Measurements from ENCODE around the gene GPR150.
A peak's percentile ranks its signal among the peaks of the same experiment; 100 is the strongest.

Gene GPR150

GRCh38 chr5:95620030-95620869 is at the start of gene GPR150:
GPR150 (plus strand) TSS chr5:95620087; CDS start chr5:95620276, 189 bp downstream.
- Histone ChIP-seq H3K36me3 (ENCODE audit: control insufficient read depth, insufficient read depth, low read length) (no peaks in the 10 kb centered on the region), H3K9ac (ENCODE audit: low read length) (peak within 1 kb of the TSS; percentile 52), H3K27me3 (ENCODE audit: control insufficient read depth, insufficient read depth, low read length) (peaks cover 23% of the 10 kb centered on the region), H3K4me1 (ENCODE audit: control insufficient read depth, insufficient read depth, low read length) (peaks cover 18% of the 10 kb centered on the region), H3K4me3 (ENCODE audit: low read length) (peak within 1 kb of the TSS; percentile 22), H3K9me3 (ENCODE audit: control insufficient read depth, low read length) (no peaks in the 10 kb centered on the region)

GRCh38 chr5:95572016-95572415 is 47.9 kb upstream of the GPR150 start:
- Histone ChIP-seq H3K9me3 (ENCODE audit: control insufficient read depth, low read length) (no peaks in the 10 kb centered on the region), H3K27me3 (ENCODE audit: control insufficient read depth, insufficient read depth, low read length) (no peaks in the 10 kb centered on the region), H3K4me1 (ENCODE audit: control insufficient read depth, insufficient read depth, low read length) (no peaks in the 10 kb centered on the region), H3K4me3 (ENCODE audit: low read length) (no peak overlapping the region), H3K9ac (ENCODE audit: low read length) (no peak overlapping the region), H3K36me3 (ENCODE audit: control insufficient read depth, insufficient read depth, low read length) (no peaks in the 10 kb centered on the region)

- H3K9ac ChIP-seq (ENCODE audit: low read length), result no peak overlapping the region
- H3K9me3 ChIP-seq (ENCODE audit: control insufficient read depth, low read length), result no peaks in the 10 kb centered on the region
- H3K36me3 ChIP-seq (ENCODE audit: control insufficient read depth, insufficient read depth, low read length), result no peaks in the 10 kb centered on the region
- no peaks in the 10 kb centered on the region for H3K4me1 ChIP-seq (ENCODE audit: control insufficient read depth, insufficient read depth, low read length)
- no peaks in the 10 kb centered on the region for H3K27me3 ChIP-seq (ENCODE audit: control insufficient read depth, insufficient read depth, low read length)
- no peak overlapping the region for H3K4me3 ChIP-seq (ENCODE audit: low read length)
Observed at GRCh38 chr5:95581576-95581975, 38.3 kb upstream of the GPR150 start.

- no peaks in the 10 kb centered on the region for H3K4me1 ChIP-seq (ENCODE audit: control insufficient read depth, insufficient read depth, low read length)
- no peaks in the 10 kb centered on the region for H3K27me3 ChIP-seq (ENCODE audit: control insufficient read depth, insufficient read depth, low read length)
- no peak overlapping the region for H3K4me3 ChIP-seq (ENCODE audit: low read length)
- no peaks in the 10 kb centered on the region for H3K36me3 ChIP-seq (ENCODE audit: control insufficient read depth, insufficient read depth, low read length)
- H3K9me3 ChIP-seq (ENCODE audit: control insufficient read depth, low read length), result no peaks in the 10 kb centered on the region
- no peak overlapping the region for H3K9ac ChIP-seq (ENCODE audit: low read length)
Observed at GRCh38 chr5:95583992-95584391, 35.9 kb upstream of the GPR150 start.

- H3K4me3 ChIP-seq (ENCODE audit: low read length), result no peak overlapping the region
- H3K27me3 ChIP-seq (ENCODE audit: control insufficient read depth, insufficient read depth, low read length), result no peaks in the 10 kb centered on the region
- no peaks in the 10 kb centered on the region for H3K4me1 ChIP-seq (ENCODE audit: control insufficient read depth, insufficient read depth, low read length)
- H3K36me3 ChIP-seq (ENCODE audit: control insufficient read depth, insufficient read depth, low read length), result no peaks in the 10 kb centered on the region
- H3K9ac ChIP-seq (ENCODE audit: low read length), result no peak overlapping the region
- no peaks in the 10 kb centered on the region for H3K9me3 ChIP-seq (ENCODE audit: control insufficient read depth, low read length)
Observed at GRCh38 chr5:95590880-95591279, 29.0 kb upstream of the GPR150 start.

- H3K9ac ChIP-seq (ENCODE audit: low read length), result no peak overlapping the region
- H3K9me3 ChIP-seq (ENCODE audit: control insufficient read depth, low read length), result no peaks in the 10 kb centered on the region
- H3K4me1 ChIP-seq (ENCODE audit: control insufficient read depth, insufficient read depth, low read length), result no peaks in the 10 kb centered on the region
- no peaks in the 10 kb centered on the region for H3K27me3 ChIP-seq (ENCODE audit: control insufficient read depth, insufficient read depth, low read length)
- no peaks in the 10 kb centered on the region for H3K36me3 ChIP-seq (ENCODE audit: control insufficient read depth, insufficient read depth, low read length)
- H3K4me3 ChIP-seq (ENCODE audit: low read length), result no peak overlapping the region
Observed at GRCh38 chr5:95591490-95591901, 28.4 kb upstream of the GPR150 start.

GRCh38 chr5:95595289-95595931 is 24.5 kb upstream of the GPR150 start:
- no peaks in the 10 kb centered on the region for H3K27me3 ChIP-seq (ENCODE audit: control insufficient read depth, insufficient read depth, low read length)
- H3K9me3 ChIP-seq (ENCODE audit: control insufficient read depth, low read length), result no peaks in the 10 kb centered on the region
- no peaks in the 10 kb centered on the region for H3K4me1 ChIP-seq (ENCODE audit: control insufficient read depth, insufficient read depth, low read length)
- no peak overlapping the region for H3K4me3 ChIP-seq (ENCODE audit: low read length)
- H3K9ac ChIP-seq (ENCODE audit: low read length), result no peak overlapping the region
- no peaks in the 10 kb centered on the region for H3K36me3 ChIP-seq (ENCODE audit: control insufficient read depth, insufficient read depth, low read length)

- Histone ChIP-seq H3K27me3 (ENCODE audit: control insufficient read depth, insufficient read depth, low read length) (no peaks in the 10 kb centered on the region), H3K36me3 (ENCODE audit: control insufficient read depth, insufficient read depth, low read length) (no peaks in the 10 kb centered on the region), H3K4me1 (ENCODE audit: control insufficient read depth, insufficient read depth, low read length) (no peaks in the 10 kb centered on the region), H3K9me3 (ENCODE audit: control insufficient read depth, low read length) (no peaks in the 10 kb centered on the region), H3K9ac (ENCODE audit: low read length) (no peak overlapping the region), H3K4me3 (ENCODE audit: low read length) (no peak overlapping the region)
Observed at GRCh38 chr5:95599252-95599651, 20.6 kb upstream of the GPR150 start.

- Histone ChIP-seq H3K36me3 (ENCODE audit: control insufficient read depth, insufficient read depth, low read length) (no peaks in the 10 kb centered on the region), H3K9ac (ENCODE audit: low read length) (no peak overlapping the region), H3K9me3 (ENCODE audit: control insufficient read depth, low read length) (no peaks in the 10 kb centered on the region), H3K4me1 (ENCODE audit: control insufficient read depth, insufficient read depth, low read length) (no peaks in the 10 kb centered on the region), H3K27me3 (ENCODE audit: control insufficient read depth, insufficient read depth, low read length) (no peaks in the 10 kb centered on the region), H3K4me3 (ENCODE audit: low read length) (no peak overlapping the region)
Observed at GRCh38 chr5:95600557-95600956, 19.3 kb upstream of the GPR150 start.

GRCh38 chr5:95605786-95606185 is 14.1 kb upstream of the GPR150 start:
- no peak overlapping the region for H3K4me3 ChIP-seq (ENCODE audit: low read length)
- H3K36me3 ChIP-seq (ENCODE audit: control insufficient read depth, insufficient read depth, low read length), result no peaks in the 10 kb centered on the region
- no peaks in the 10 kb centered on the region for H3K27me3 ChIP-seq (ENCODE audit: control insufficient read depth, insufficient read depth, low read length)
- H3K9me3 ChIP-seq (ENCODE audit: control insufficient read depth, low read length), result no peaks in the 10 kb centered on the region
- no peak overlapping the region for H3K9ac ChIP-seq (ENCODE audit: low read length)
- H3K4me1 ChIP-seq (ENCODE audit: control insufficient read depth, insufficient read depth, low read length), result no peaks in the 10 kb centered on the region

- no peaks in the 10 kb centered on the region for H3K9me3 ChIP-seq (ENCODE audit: control insufficient read depth, low read length)
- H3K4me1 ChIP-seq (ENCODE audit: control insufficient read depth, insufficient read depth, low read length), result no peaks in the 10 kb centered on the region
- no peaks in the 10 kb centered on the region for H3K27me3 ChIP-seq (ENCODE audit: control insufficient read depth, insufficient read depth, low read length)
- no peaks in the 10 kb centered on the region for H3K36me3 ChIP-seq (ENCODE audit: control insufficient read depth, insufficient read depth, low read length)
- H3K9ac ChIP-seq (ENCODE audit: low read length), result no peak overlapping the region
- no peak overlapping the region for H3K4me3 ChIP-seq (ENCODE audit: low read length)
Observed at GRCh38 chr5:95606419-95606818, 13.5 kb upstream of the GPR150 start.

GRCh38 chr5:95609711-95610110 is 10.2 kb upstream of the GPR150 start:
- H3K4me1 ChIP-seq (ENCODE audit: control insufficient read depth, insufficient read depth, low read length), result no peaks in the 10 kb centered on the region
- H3K27me3 ChIP-seq (ENCODE audit: control insufficient read depth, insufficient read depth, low read length), result no peaks in the 10 kb centered on the region
- H3K9me3 ChIP-seq (ENCODE audit: control insufficient read depth, low read length), result no peaks in the 10 kb centered on the region
- no peak overlapping the region for H3K9ac ChIP-seq (ENCODE audit: low read length)
- H3K4me3 ChIP-seq (ENCODE audit: low read length), result no peak overlapping the region
- H3K36me3 ChIP-seq (ENCODE audit: control insufficient read depth, insufficient read depth, low read length), result no peaks in the 10 kb centered on the region
